ENCODE data around the gene PNPLA7. TPM values are rescaled to one million over a fixed set of nuclear protein-coding genes. Genes with fewer than 3 reads are reported as not detected.

PNPLA7 gene
- total and polyA plus RNA-seq, 4 donors, result 0.79 to 8.9 (median 7.7) TPM

GRCh38 chr9:137456864-137457405 lies 93.3 kb downstream of the PNPLA7 start:
- TF ChIP-seq, protein P1, sequence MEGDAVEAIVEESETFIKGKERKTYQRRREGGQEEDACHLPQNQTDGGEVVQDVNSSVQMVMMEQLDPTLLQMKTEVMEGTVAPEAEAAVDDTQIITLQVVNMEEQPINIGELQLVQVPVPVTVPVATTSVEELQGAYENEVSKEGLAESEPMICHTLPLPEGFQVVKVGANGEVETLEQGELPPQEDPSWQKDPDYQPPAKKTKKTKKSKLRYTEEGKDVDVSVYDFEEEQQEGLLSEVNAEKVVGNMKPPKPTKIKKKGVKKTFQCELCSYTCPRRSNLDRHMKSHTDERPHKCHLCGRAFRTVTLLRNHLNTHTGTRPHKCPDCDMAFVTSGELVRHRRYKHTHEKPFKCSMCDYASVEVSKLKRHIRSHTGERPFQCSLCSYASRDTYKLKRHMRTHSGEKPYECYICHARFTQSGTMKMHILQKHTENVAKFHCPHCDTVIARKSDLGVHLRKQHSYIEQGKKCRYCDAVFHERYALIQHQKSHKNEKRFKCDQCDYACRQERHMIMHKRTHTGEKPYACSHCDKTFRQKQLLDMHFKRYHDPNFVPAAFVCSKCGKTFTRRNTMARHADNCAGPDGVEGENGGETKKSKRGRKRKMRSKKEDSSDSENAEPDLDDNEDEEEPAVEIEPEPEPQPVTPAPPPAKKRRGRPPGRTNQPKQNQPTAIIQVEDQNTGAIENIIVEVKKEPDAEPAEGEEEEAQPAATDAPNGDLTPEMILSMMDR (IDR thresholded peaks at IDR 0.05; ENCODE audit: control extremely low read depth, extremely low read depth), result no peak
- peaks cover 0 to 29% (median 11%) of the 10 kb centered on the region in 5 donors for H3K4me1 ChIP-seq (ENCODE audit: control insufficient read depth in 5 of 5, insufficient read depth in 5 of 5, low read length in 5 of 5)
- WGBS, 2 donors, result 93 to 95% methylated on average over 10 of the region's 10 CpGs
- H3K9ac ChIP-seq (ENCODE audit: insufficient read depth in 1 of 2, low read length in 2 of 2), result no peak overlapping the region
- H3K4me3 ChIP-seq, result no peak overlapping the region
- H3K27ac ChIP-seq (ENCODE audit: low read depth in 1 of 2, low read length in 1 of 2), result no peak overlapping the region
- DNase-seq (no peak), ATAC-seq (ENCODE audit: insufficient read depth, low FRiP score) (no peak)
- H3K36me3 ChIP-seq (ENCODE audit: control insufficient read depth in 4 of 4, insufficient read depth in 4 of 4, low read length in 4 of 4), result peaks cover 0 to 10% (median 3%) of the 10 kb centered on the region in 4 donors
- H3K9me3 ChIP-seq (ENCODE audit: control insufficient read depth in 4 of 4, insufficient read depth in 3 of 4, low read length in 3 of 4), result no peaks in the 10 kb centered on the region
- H3K27me3 ChIP-seq (ENCODE audit: control insufficient read depth in 3 of 3, insufficient read depth in 3 of 3, low read length in 2 of 3), result no peaks in the 10 kb centered on the region

DNA sequence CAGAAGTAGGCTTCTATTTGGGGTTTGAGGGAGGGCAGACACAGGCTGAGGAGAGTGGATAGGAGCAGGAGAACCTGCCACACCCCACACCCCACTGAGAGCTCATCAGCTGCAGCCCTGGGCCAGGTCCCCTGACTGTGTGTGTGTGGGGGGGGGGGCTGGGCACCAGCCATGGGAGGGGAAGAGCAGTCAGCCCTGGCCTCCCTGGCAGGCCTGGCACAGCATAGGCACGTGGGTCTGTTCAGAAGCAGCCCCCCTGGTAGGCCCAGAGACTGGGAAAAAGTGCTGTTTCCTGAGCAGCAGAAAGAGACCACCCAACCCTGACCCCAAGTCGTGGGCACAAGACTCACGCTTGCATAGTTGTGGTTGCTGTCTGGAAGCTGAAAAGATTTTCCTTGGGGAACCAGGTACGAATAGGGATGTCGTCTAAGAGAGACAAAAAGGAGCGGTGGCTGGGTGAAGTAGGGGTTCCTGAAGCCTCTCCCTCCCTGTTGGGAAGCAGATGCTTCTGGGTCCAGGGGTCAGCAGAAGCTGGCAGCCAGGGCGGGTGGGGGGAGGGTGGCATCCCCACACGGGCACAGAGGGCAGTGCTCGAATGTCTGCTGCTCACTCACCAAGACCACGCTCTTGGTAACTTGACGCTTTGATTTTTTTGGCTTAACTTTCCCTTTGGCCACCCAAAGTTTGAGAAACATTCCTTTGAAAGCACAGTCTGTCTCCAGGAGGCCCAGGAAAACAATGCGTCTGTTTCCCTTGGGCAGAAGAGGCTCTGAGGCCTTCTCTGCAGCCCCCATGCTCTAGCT lies 93.9 kb downstream of the PNPLA7 start:
- ATAC-seq (ENCODE audit: insufficient read depth, low FRiP score) (no peak), DNase-seq (no peak)
- Histone ChIP-seq H3K9me3 (ENCODE audit: control insufficient read depth in 4 of 4, insufficient read depth in 3 of 4, low read length in 3 of 4) (no peaks in the 10 kb centered on the region), H3K4me3 (no peak overlapping the region), H3K27ac (ENCODE audit: low read depth in 1 of 2, low read length in 1 of 2) (no peak overlapping the region), H3K36me3 (ENCODE audit: control insufficient read depth in 4 of 4, insufficient read depth in 4 of 4, low read length in 4 of 4) (peaks cover 0 to 9% (median 3%) of the 10 kb centered on the region in 4 donors), H3K27me3 (ENCODE audit: control insufficient read depth in 3 of 3, insufficient read depth in 3 of 3, low read length in 2 of 3) (no peaks in the 10 kb centered on the region), H3K4me1 (ENCODE audit: control insufficient read depth in 5 of 5, insufficient read depth in 5 of 5, low read length in 5 of 5) (peaks cover 0 to 29% (median 11%) of the 10 kb centered on the region in 5 donors), H3K9ac (ENCODE audit: insufficient read depth in 1 of 2, low read length in 2 of 2) (no peak overlapping the region)
- TF ChIP-seq, protein P1 (IDR thresholded peaks at IDR 0.05; ENCODE audit: control extremely low read depth, extremely low read depth), result no peak
- 86 to 92% methylated on average over 12 of the region's 12 CpGs for WGBS, 2 donors

GRCh38 chr9:137455359-137455991 lies 94.7 kb downstream of the PNPLA7 start:
- ATAC-seq (ENCODE audit: insufficient read depth, low FRiP score), result no peak
- peaks cover 0 to 29% (median 11%) of the 10 kb centered on the region in 5 donors for H3K4me1 ChIP-seq (ENCODE audit: control insufficient read depth in 5 of 5, insufficient read depth in 5 of 5, low read length in 5 of 5)
- TF ChIP-seq, protein P1 (IDR thresholded peaks at IDR 0.05; ENCODE audit: control extremely low read depth, extremely low read depth), result no peak
- no peaks in the 10 kb centered on the region for H3K9me3 ChIP-seq (ENCODE audit: control insufficient read depth in 4 of 4, insufficient read depth in 3 of 4, low read length in 3 of 4)
- H3K9ac ChIP-seq (ENCODE audit: insufficient read depth in 1 of 2, low read length in 2 of 2), result no peak overlapping the region
- H3K36me3 ChIP-seq (ENCODE audit: control insufficient read depth in 4 of 4, insufficient read depth in 4 of 4, low read length in 4 of 4), result peaks cover 0 to 9% (median 3%) of the 10 kb centered on the region in 4 donors
- no peak overlapping the region for H3K4me3 ChIP-seq
- no peak overlapping the region for H3K27ac ChIP-seq (ENCODE audit: low read depth in 1 of 2, low read length in 1 of 2)
- 91% methylated on average over 18 of the region's 18 CpGs for WGBS, 2 donors
- no peak for DNase-seq
- no peaks in the 10 kb centered on the region for H3K27me3 ChIP-seq (ENCODE audit: control insufficient read depth in 3 of 3, insufficient read depth in 3 of 3, low read length in 2 of 3)

All from lung (tissue), 12 donors.